ENCODE data around the gene ZNF101. TPM values are rescaled to one million over a fixed set of nuclear protein-coding genes. Genes with fewer than 3 reads are reported as not detected.
"Not testable (repeated sequence)": the region's sequence is repeated elsewhere in the genome, so short reads cannot be mapped to it uniquely, and the experiment has no call there.

ZNF101 gene
- total RNA-seq, 1 donor from 2014 or later, result 16.2 TPM

DNA sequence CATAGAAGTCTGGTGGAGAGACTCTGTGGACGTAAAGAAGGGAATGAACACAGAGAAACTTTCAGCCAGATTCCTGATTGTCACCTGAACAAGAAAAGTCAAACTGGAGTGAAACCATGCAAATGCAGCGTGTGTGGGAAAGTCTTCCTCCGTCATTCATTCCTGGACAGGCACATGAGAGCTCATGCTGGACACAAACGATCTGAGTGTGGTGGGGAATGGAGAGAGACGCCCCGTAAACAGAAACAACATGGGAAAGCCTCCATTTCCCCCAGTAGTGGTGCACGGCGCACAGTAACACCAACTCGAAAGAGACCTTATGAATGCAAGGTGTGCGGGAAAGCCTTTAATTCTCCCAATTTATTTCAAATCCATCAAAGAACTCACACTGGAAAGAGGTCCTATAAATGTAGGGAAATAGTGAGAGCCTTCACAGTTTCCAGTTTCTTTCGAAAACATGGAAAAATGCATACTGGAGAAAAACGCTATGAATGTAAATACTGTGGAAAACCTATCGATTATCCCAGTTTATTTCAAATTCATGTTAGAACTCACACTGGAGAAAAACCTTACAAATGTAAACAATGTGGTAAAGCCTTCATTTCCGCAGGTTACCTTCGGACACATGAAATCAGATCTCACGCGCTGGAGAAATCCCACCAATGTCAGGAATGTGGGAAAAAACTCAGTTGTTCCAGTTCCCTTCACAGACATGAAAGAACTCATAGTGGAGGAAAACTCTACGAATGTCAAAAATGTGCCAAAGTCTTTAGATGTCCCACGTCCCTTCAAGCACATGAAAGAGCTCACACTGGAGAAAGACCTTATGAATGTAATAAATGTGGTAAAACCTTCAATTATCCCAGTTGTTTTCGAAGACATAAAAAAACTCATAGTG, 10.8 kb downstream of the ZNF101 start:
- no peak overlapping the region for H3K4me3 Mint-ChIP-seq
- no peak for DNase-seq (ENCODE audit: low read depth, low spot score)
- H3K9me3 Mint-ChIP-seq, result peaks cover 24% of the 10 kb centered on the region
- TF ChIP-seq, protein P1, sequence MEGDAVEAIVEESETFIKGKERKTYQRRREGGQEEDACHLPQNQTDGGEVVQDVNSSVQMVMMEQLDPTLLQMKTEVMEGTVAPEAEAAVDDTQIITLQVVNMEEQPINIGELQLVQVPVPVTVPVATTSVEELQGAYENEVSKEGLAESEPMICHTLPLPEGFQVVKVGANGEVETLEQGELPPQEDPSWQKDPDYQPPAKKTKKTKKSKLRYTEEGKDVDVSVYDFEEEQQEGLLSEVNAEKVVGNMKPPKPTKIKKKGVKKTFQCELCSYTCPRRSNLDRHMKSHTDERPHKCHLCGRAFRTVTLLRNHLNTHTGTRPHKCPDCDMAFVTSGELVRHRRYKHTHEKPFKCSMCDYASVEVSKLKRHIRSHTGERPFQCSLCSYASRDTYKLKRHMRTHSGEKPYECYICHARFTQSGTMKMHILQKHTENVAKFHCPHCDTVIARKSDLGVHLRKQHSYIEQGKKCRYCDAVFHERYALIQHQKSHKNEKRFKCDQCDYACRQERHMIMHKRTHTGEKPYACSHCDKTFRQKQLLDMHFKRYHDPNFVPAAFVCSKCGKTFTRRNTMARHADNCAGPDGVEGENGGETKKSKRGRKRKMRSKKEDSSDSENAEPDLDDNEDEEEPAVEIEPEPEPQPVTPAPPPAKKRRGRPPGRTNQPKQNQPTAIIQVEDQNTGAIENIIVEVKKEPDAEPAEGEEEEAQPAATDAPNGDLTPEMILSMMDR (conservative IDR thresholded peaks at IDR 0.05), result no peak
- H3K4me1 Mint-ChIP-seq, result no peaks in the 10 kb centered on the region
- no peak overlapping the region for H3K27ac Mint-ChIP-seq (ENCODE audit: unreplicated experiment)
- no peaks in the 10 kb centered on the region for H3K27me3 Mint-ChIP-seq (ENCODE audit: low read depth)
- peaks cover 75% of the 10 kb centered on the region for H3K36me3 Mint-ChIP-seq (ENCODE audit: low read depth)

DNA sequence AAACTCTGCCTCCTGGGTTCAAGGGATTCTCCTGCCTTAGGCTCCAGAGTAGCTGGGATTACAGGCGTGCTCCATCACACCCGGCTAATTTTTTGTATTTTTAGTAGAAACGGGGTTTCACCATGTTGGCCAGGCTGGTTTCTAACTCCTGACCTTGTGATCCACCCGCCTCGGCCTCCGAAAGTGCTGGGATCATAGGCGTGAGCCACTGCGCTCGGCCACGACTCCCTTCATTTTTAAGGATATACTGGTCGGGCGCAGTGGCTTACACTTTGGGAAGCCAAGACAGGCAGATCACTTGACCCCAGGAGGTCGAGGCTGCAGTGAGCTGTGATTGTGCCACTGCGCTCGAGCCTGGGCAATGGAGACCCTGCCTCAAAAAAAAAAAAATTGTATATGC, 17.5 kb downstream of the ZNF101 start:
- not testable (repeated sequence) for H3K27ac Mint-ChIP-seq (ENCODE audit: unreplicated experiment); DNase-seq (ENCODE audit: low read depth, low spot score); H3K4me3 Mint-ChIP-seq; H3K27me3 Mint-ChIP-seq (ENCODE audit: low read depth); H3K4me1 Mint-ChIP-seq
- peaks cover 33% of the 10 kb centered on the region for H3K36me3 Mint-ChIP-seq (ENCODE audit: low read depth)
- H3K9me3 Mint-ChIP-seq, result peaks cover 18% of the 10 kb centered on the region

DNA sequence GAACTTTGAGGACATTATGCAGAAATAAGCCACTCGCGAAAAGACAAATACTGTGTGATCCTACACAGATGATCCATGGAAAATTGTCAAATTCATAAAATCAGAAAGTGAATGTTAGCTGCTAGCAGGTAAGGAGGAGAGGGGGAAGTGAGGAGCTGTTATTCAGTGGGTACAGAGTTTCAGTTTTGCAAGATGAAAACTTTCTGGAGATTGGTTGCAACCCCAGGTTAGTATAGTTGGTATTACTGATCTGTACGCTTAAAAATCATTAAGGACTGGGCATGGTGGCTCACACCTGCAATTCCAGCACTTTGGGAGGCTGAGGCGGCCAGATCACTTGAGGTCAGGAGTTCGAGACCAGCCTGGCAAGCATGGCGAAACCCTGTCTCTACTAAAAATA, 17.9 kb downstream of the ZNF101 start:
- no peaks in the 10 kb centered on the region for H3K4me1 Mint-ChIP-seq
- no peak for DNase-seq (ENCODE audit: low read depth, low spot score)
- no peaks in the 10 kb centered on the region for H3K27me3 Mint-ChIP-seq (ENCODE audit: low read depth)
- peaks cover 18% of the 10 kb centered on the region for H3K9me3 Mint-ChIP-seq
- no peak overlapping the region for H3K4me3 Mint-ChIP-seq
- TF ChIP-seq, protein P1 (conservative IDR thresholded peaks at IDR 0.05), result no peak
- peaks cover 28% of the 10 kb centered on the region for H3K36me3 Mint-ChIP-seq (ENCODE audit: low read depth)
- no peak overlapping the region for H3K27ac Mint-ChIP-seq (ENCODE audit: unreplicated experiment)

DNA sequence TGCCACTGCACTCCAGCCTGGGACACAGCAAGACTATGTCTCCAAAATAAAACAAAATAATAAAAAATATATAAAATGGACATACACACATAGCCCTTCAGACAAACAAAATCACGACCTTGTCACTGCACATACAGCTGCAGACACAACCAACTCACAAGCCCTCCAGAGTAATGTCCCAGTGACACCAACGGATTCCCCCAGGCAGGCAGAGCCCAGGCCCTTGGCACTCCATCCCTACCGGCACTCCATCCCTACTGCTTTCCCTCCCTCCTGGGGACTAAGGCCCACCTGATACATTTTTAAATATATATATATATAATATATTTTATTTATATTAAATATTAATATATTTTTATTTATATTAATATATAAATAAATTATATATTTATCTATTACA, 18.5 kb downstream of the ZNF101 start:
- Mint-ChIP-seq H3K4me3 (no peak overlapping the region), H3K9me3 (peaks cover 18% of the 10 kb centered on the region), H3K4me1 (no peaks in the 10 kb centered on the region), H3K27ac (ENCODE audit: unreplicated experiment) (peak overlapping the region; percentile 75), H3K36me3 (ENCODE audit: low read depth) (peaks cover 28% of the 10 kb centered on the region), H3K27me3 (ENCODE audit: low read depth) (no peaks in the 10 kb centered on the region)
- DNase-seq (ENCODE audit: low read depth, low spot score), result no peak
- TF ChIP-seq, protein P1 (conservative IDR thresholded peaks at IDR 0.05), result no peak

DNA sequence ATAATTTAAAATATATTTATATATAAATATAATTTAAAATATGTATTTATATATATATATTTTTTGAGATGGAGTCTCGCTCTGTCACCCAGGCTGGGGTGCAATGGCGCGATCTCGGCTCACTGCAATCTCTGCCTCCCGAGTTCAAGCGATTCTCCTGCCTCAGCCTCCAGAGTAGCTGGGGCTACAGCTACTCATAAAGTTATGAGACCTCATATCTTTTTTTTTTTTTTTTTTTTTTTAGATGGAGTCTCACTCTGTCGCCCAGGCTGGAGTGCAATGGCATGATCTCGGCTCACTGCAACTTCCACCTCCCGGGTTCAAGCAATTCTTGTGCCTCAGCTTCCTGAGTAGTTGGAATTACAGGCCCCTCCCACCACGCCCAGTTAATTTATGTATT, 20.4 kb downstream of the ZNF101 start:
- H3K36me3 Mint-ChIP-seq (ENCODE audit: low read depth), result peaks cover 11% of the 10 kb centered on the region
- not testable (repeated sequence) for H3K4me3 Mint-ChIP-seq; DNase-seq (ENCODE audit: low read depth, low spot score); H3K27ac Mint-ChIP-seq (ENCODE audit: unreplicated experiment); H3K4me1 Mint-ChIP-seq; H3K27me3 Mint-ChIP-seq (ENCODE audit: low read depth)
- H3K9me3 Mint-ChIP-seq, result peaks cover 11% of the 10 kb centered on the region

DNA sequence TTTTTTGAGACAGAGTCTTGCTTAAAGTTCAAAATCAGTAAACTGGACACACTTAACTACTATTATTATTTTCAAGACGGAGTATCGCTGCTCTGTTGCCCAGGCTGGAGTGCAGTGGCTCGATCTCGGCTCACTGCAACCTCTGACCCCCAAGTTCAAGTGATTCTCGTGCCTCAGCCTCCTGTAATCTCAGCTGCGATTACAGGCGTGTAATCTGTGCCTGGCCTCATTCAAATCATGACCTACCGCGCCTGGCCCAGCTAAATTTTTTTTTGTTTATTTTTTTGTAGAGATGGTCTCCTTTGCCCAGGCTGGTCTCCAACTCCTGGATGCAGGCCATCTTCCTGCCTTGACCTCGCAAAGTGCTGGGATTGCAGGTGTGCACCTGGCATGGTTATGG, 23.0 kb downstream of the ZNF101 start:
- Mint-ChIP-seq H3K36me3 (ENCODE audit: low read depth) (peaks cover 5% of the 10 kb centered on the region), H3K4me1 (no peaks in the 10 kb centered on the region), H3K27ac (ENCODE audit: unreplicated experiment) (no peak overlapping the region), H3K27me3 (ENCODE audit: low read depth) (no peaks in the 10 kb centered on the region), H3K9me3 (peaks cover 9% of the 10 kb centered on the region), H3K4me3 (no peak overlapping the region)
- TF ChIP-seq, protein P1 (conservative IDR thresholded peaks at IDR 0.05), result no peak
- DNase-seq (ENCODE audit: low read depth, low spot score), result no peak

All from neural crest cell (in vitro differentiated cells).